Measurements from ENCODE around the gene SGIP1.

Gene SGIP1

GRCh38 chr1:66679140-66679539 lies 145.2 kb downstream of the SGIP1 start:
- TF ChIP-seq CTCF (conservative IDR thresholded peaks at IDR 0.05; ENCODE audit: low read depth) = no peak
- ChIA-PET CTCF (no interaction called here), POLR2A (ENCODE audit: low non-redundant PET) (no interaction called here)
- DNase-seq (ENCODE audit: low spot score) = no peak
- H3K27ac ChIP-seq = no peak overlapping the region

DNA sequence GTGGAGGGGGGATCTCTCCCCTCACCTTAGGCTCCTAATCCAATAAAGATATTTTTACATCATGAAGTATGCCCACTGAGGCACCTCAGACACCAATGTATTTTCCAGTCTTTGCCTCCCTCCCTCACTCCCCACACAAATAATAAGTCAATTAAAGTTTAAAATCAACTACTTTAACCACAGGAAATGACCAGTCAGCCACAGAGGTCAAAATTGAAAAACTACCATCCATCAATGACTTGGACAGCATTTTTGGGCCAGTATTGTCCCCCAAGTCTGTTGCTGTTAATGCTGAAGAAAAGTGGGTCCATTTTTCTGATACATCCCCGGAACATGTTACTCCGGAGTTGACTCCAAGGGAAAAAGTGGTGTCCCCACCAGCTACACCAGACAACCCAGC lies 147.7 kb downstream of the SGIP1 start:
- ChIA-PET POLR2A (ENCODE audit: low non-redundant PET) (no interaction called here), CTCF (no interaction called here)
- no peak for DNase-seq (ENCODE audit: low spot score)
- H3K27ac ChIP-seq = no peak overlapping the region
- no peak for TF ChIP-seq CTCF (conservative IDR thresholded peaks at IDR 0.05; ENCODE audit: low read depth)

GRCh38 chr1:66682106-66682505 lies 148.2 kb downstream of the SGIP1 start:
- no peak overlapping the region for H3K27ac ChIP-seq
- DNase-seq (ENCODE audit: low spot score) = no peak
- POLR2A ChIA-PET (ENCODE audit: low non-redundant PET) = no interaction called here
- no peak for TF ChIP-seq CTCF (conservative IDR thresholded peaks at IDR 0.05; ENCODE audit: low read depth)
- CTCF ChIA-PET = no interaction called here

- H3K27ac ChIP-seq = no peak overlapping the region
- CTCF ChIA-PET = no interaction called here
- POLR2A ChIA-PET (ENCODE audit: low non-redundant PET) = no interaction called here
- TF ChIP-seq CTCF (conservative IDR thresholded peaks at IDR 0.05; ENCODE audit: low read depth) = no peak
- DNase-seq (ENCODE audit: low spot score) = no peak
Observed at GRCh38 chr1:66684353-66684752, 150.4 kb downstream of the SGIP1 start.

DNA sequence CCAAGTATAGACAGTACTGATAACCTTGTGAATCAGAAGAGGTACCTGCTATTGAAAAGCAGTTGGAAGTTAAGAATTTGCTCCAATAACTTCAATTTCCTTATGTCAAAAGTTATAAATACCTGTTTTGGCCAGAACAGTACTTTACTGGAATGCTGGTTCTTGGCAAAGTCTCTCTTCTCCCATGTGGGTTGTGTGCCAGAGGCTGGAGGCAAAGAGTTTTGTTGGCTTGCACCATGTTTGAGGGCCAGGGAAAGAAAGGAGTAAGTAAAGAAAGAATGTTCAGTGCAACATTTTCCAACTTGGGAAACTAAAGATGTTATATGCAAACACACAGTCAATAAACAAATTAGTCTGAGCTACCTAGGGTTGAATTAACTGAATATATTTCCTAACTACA lies 151.3 kb downstream of the SGIP1 start:
- POLR2A ChIA-PET (ENCODE audit: low non-redundant PET) = no interaction called here

GRCh38 chr1:66685670-66686069 lies 151.7 kb downstream of the SGIP1 start:
- TF ChIP-seq CTCF (conservative IDR thresholded peaks at IDR 0.05; ENCODE audit: low read depth) = no peak
- CTCF ChIA-PET = no interaction called here
- POLR2A ChIA-PET (ENCODE audit: low non-redundant PET) = no interaction called here
- no peak for DNase-seq (ENCODE audit: low spot score)
- no peak overlapping the region for H3K27ac ChIP-seq

More for the DNA sequence above, 151.3 kb downstream of the SGIP1 start:
- CTCF ChIA-PET = no interaction called here
- no peak for DNase-seq (ENCODE audit: low spot score)
- no peak overlapping the region for H3K27ac ChIP-seq
- no peak for TF ChIP-seq CTCF (conservative IDR thresholded peaks at IDR 0.05; ENCODE audit: low read depth)

- CTCF ChIA-PET = no interaction called here
- TF ChIP-seq CTCF (conservative IDR thresholded peaks at IDR 0.05; ENCODE audit: low read depth) = no peak
- H3K27ac ChIP-seq = no peak overlapping the region
- POLR2A ChIA-PET (ENCODE audit: low non-redundant PET) = no interaction called here
- DNase-seq (ENCODE audit: low spot score) = no peak
Observed at GRCh38 chr1:66686406-66686805, 152.5 kb downstream of the SGIP1 start.

All from RWPE1 (cell line).